HL-60 (cell line): ENCODE results near the gene ODC1.

ENCODE experiments used
- DNase-seq, 2 experiments: peaks; one replicate each; pipeline ENCODE4 v3.0.0-alpha.2; 2010 to 2020; ENCODE audit warnings: low read depth in 1 of 2, low spot score in 1 of 2
- H3K27ac ChIP-seq: fragments of 250-450 bp; sonication (Bioruptor Pico); replicated peaks from 2 replicates; pipeline ENCODE4 v1.5.1; 2020; ENCODE audit warnings: mild to moderate bottlenecking, moderate library complexity
- H3K27me3 ChIP-seq: fragments of 250-450 bp; sonication (Bioruptor Pico); 2 replicates; pipeline ENCODE4 v1.5.1; 2021; ENCODE audit warnings: mild to moderate bottlenecking, moderate library complexity; ENCODE audit not compliant: insufficient read depth, poor library complexity, severe bottlenecking
- H3K4me3 ChIP-seq: replicated peaks from 2 replicates; pipeline ENCODE4 v1.5.1; 2011; ENCODE audit warnings: mild to moderate bottlenecking, control low read depth, low read length; ENCODE audit not compliant: insufficient read depth
- GABPA ChIP-seq: IDR thresholded peaks from 2 replicates; pipeline ENCODE4 v1.6.1; 2012; ENCODE audit warnings: low read depth
- POLR2AphosphoS5 ChIP-seq: IDR thresholded peaks from 2 replicates; pipeline ENCODE4 v1.6.1; 2012; ENCODE audit warnings: low read depth
- SPI1 ChIP-seq: IDR thresholded peaks from 2 replicates; pipeline ENCODE4 v1.6.1; 2012; ENCODE audit warnings: low read depth, mild to moderate bottlenecking, borderline replicate concordance
- TF ChIP-seq, protein P1 (sequence below): IDR thresholded peaks from one replicate; pipeline ENCODE4 v1.5.1; 2011; ENCODE audit warnings: low read length, control low read depth, inconsistent platforms; ENCODE audit not compliant: insufficient read depth
- TF ChIP-seq, protein P2 (sequence below): IDR thresholded peaks from 2 replicates; pipeline ENCODE4 v1.6.1; 2012; ENCODE audit warnings: low read depth; ENCODE audit not compliant: insufficient replicate concordance

Gene ODC1

DNA sequence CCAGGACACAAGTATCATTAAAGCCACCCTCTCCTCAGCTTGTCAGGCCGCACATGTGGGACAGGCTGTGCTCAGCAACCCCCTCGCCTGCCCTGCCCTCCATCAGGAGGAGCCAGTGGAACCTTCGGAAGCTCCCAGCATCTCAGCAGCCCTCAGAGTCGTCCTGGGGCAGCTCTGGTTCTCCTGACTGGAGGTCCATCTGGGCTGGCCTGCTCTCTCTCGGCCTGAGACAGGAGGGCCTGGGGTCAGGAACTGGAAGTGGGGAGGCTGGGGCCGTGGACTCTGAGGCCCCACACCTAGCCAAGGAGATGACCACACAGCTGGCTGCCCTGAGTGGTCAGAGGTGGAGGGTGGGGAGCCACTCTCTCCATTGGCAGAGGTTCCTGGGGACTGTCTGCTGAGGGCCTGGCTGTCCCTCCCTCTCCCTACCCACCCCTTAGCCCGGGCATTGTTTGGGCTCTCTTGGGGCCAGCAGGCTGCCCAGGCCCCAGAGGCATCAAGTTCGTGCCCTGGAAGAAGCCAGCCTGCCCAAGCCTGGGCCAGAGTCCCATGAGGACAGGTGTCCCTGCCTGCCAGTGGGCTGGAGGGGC, 23.1 kb downstream of the ODC1 start:
- DNase-seq, result no peak
- no peak overlapping the region for H3K27ac ChIP-seq
- no peak overlapping the region for H3K4me3 ChIP-seq
- H3K27me3 ChIP-seq, result no peaks in the 10 kb centered on the region
- TF ChIP-seq, protein P1, sequence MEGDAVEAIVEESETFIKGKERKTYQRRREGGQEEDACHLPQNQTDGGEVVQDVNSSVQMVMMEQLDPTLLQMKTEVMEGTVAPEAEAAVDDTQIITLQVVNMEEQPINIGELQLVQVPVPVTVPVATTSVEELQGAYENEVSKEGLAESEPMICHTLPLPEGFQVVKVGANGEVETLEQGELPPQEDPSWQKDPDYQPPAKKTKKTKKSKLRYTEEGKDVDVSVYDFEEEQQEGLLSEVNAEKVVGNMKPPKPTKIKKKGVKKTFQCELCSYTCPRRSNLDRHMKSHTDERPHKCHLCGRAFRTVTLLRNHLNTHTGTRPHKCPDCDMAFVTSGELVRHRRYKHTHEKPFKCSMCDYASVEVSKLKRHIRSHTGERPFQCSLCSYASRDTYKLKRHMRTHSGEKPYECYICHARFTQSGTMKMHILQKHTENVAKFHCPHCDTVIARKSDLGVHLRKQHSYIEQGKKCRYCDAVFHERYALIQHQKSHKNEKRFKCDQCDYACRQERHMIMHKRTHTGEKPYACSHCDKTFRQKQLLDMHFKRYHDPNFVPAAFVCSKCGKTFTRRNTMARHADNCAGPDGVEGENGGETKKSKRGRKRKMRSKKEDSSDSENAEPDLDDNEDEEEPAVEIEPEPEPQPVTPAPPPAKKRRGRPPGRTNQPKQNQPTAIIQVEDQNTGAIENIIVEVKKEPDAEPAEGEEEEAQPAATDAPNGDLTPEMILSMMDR, result no peak
- no peak for TF ChIP-seq POLR2AphosphoS5
- TF ChIP-seq SPI1, result no peak

DNA sequence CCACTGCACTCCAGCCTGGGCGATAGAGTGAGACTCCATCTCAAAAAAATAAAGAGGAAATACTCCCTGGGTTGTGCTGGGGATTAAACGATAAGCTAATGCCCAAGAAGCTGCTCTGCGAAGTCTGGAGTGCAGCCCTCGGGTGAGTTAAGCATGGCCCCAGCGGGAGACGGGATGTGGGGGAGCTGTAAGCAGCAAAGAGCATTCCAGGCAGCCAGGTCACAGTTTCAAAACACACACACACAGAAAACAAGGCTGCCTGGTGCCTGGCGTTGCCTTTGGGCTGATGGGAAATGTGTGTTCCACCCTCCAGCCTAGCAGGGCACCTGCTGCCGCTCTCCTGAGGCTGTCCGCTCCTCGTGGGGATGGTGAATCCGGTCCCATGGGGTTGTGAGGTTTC, 24.1 kb downstream of the ODC1 start:
- no peak overlapping the region for H3K4me3 ChIP-seq
- TF ChIP-seq SPI1 (no peak), GABPA (no peak), POLR2AphosphoS5 (no peak)
- TF ChIP-seq, protein P2, sequence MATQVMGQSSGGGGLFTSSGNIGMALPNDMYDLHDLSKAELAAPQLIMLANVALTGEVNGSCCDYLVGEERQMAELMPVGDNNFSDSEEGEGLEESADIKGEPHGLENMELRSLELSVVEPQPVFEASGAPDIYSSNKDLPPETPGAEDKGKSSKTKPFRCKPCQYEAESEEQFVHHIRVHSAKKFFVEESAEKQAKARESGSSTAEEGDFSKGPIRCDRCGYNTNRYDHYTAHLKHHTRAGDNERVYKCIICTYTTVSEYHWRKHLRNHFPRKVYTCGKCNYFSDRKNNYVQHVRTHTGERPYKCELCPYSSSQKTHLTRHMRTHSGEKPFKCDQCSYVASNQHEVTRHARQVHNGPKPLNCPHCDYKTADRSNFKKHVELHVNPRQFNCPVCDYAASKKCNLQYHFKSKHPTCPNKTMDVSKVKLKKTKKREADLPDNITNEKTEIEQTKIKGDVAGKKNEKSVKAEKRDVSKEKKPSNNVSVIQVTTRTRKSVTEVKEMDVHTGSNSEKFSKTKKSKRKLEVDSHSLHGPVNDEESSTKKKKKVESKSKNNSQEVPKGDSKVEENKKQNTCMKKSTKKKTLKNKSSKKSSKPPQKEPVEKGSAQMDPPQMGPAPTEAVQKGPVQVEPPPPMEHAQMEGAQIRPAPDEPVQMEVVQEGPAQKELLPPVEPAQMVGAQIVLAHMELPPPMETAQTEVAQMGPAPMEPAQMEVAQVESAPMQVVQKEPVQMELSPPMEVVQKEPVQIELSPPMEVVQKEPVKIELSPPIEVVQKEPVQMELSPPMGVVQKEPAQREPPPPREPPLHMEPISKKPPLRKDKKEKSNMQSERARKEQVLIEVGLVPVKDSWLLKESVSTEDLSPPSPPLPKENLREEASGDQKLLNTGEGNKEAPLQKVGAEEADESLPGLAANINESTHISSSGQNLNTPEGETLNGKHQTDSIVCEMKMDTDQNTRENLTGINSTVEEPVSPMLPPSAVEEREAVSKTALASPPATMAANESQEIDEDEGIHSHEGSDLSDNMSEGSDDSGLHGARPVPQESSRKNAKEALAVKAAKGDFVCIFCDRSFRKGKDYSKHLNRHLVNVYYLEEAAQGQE, result no peak
- TF ChIP-seq, protein P1, result no peak
- no peak for DNase-seq
- H3K27me3 ChIP-seq, result no peaks in the 10 kb centered on the region
- H3K27ac ChIP-seq, result no peak overlapping the region

DNA sequence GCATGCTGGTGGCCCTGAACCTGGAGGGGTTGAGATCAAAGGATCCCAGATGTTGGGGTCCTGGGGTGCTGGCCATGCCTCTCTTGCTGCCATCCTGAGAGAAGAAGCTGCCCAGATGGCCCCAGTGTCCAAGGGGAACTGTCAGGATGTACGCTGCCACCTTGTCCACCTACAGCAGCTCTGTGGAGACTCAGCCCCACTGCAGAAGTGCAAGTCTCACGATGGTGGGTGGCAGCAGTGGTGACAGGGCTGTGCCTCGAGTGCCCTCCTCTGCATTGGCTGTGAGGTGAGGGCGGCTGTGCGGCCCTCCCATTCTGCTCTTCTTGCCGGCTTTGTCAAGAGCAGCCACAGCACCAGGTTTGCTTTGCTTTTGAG, 24.7 kb downstream of the ODC1 start:
- Histone ChIP-seq H3K4me3 (no peak overlapping the region), H3K27ac (no peak overlapping the region), H3K27me3 (no peaks in the 10 kb centered on the region)
- TF ChIP-seq SPI1 (no peak), GABPA (no peak)
- TF ChIP-seq, protein P2, result no peak
- TF ChIP-seq, protein P1, result no peak
- no peak for DNase-seq
